ENCODE results near the gene CIB4. TPM values are rescaled to one million over a fixed set of nuclear protein-coding genes. Genes with fewer than 3 reads are reported as not detected.

Gene CIB4
- total and polyA plus RNA-seq, 7 donors: not detected

DNA sequence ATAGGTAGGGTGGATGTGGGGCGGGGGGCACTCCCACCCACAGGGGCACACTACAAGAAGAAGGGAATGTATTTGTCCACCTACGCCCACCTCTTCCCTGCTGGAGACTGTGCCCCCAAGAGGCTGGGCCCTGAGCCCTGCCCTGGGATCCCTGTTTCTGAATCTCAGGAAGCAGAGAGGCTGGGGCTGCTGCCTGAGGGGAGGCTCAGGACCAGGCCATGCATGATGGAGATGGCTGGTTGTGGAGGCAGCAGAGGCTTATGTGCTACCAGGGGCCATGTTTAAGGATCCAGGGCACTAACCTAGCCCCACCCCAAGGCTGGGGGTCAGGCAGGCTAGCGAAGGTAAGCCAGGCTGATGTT, 82.1 kb downstream of the CIB4 start:
- TF ChIP-seq, protein P1, sequence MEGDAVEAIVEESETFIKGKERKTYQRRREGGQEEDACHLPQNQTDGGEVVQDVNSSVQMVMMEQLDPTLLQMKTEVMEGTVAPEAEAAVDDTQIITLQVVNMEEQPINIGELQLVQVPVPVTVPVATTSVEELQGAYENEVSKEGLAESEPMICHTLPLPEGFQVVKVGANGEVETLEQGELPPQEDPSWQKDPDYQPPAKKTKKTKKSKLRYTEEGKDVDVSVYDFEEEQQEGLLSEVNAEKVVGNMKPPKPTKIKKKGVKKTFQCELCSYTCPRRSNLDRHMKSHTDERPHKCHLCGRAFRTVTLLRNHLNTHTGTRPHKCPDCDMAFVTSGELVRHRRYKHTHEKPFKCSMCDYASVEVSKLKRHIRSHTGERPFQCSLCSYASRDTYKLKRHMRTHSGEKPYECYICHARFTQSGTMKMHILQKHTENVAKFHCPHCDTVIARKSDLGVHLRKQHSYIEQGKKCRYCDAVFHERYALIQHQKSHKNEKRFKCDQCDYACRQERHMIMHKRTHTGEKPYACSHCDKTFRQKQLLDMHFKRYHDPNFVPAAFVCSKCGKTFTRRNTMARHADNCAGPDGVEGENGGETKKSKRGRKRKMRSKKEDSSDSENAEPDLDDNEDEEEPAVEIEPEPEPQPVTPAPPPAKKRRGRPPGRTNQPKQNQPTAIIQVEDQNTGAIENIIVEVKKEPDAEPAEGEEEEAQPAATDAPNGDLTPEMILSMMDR (IDR thresholded peaks at IDR 0.05): no peak
- TF ChIP-seq POLR2AphosphoS5 (IDR thresholded peaks at IDR 0.05): no peak
- TF ChIP-seq EP300 (IDR thresholded peaks at IDR 0.05): no peak
- no peak for TF ChIP-seq POLR2A (IDR thresholded peaks at IDR 0.05)
- Histone ChIP-seq H3K4me1 (peaks cover 0 to 16% (median 13%) of the 10 kb centered on the region in 4 donors), H3K27me3 (peaks cover 0 to 50% (median 12%) of the 10 kb centered on the region in 3 donors), H3K4me3 (no peak overlapping the region), H3K27ac (no peak overlapping the region), H3K36me3 (no peaks in the 10 kb centered on the region), H3K9me3 (no peaks in the 10 kb centered on the region)
- 86 to 88% methylated on average over 3 of the region's 3 CpGs for WGBS, 2 donors
- intact Hi-C loops (cut with DNase I): no loop called here
- DNase-seq: peak; percentile 40

DNA sequence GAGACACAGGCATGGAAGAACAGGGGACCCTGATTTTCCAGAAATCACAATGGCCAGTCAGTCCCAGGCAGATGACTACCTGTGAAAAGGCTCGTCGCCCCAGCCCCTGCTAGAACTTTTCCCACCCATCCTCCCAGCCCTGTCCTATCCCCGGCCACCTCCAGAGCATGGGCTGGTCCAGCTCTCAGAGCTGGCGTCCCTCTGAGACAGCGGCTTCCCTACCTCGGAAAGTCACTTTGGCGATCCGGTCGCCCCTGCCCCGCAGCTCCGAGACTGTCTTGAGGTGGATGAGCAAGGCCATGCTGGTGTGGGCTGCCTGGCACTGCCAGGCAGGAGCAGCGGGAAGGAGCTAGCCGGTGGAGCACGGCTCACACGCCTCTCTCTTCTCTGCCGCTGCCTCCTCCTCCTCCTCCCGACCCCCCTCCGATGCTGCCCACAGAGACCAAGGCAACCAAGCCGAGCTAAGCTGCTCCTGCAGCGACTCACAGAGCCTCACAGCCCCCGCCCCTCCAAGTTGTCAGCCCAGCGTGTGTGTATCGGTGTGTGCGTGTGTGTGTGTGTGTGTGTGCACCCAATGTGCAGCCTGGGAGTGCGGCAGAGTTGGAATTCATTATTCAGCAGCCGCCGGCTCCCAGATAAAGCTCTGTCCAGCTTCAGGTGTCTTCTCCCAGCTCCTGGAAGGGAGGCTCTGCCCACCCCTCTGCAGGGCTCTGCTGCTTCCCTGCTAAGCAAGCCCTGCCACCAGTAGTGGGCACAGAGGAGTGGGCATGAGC, 82.7 kb downstream of the CIB4 start:
- peak; percentile 62 for DNase-seq
- Histone ChIP-seq H3K9me3 (no peaks in the 10 kb centered on the region), H3K4me3 (no peak overlapping the region), H3K27ac (no peak overlapping the region), H3K27me3 (peaks cover 0 to 50% (median 12%) of the 10 kb centered on the region in 3 donors), H3K4me1 (peaks cover 0 to 14% (median 12%) of the 10 kb centered on the region in 4 donors), H3K36me3 (no peaks in the 10 kb centered on the region)
- intact Hi-C loops (cut with DNase I): no loop called here
- WGBS, 2 donors: 34% methylated on average over 27 of the region's 27 CpGs
- TF ChIP-seq, protein P1 (IDR thresholded peaks at IDR 0.05): no peak
- TF ChIP-seq EP300 (IDR thresholded peaks at IDR 0.05) (no peak), POLR2AphosphoS5 (IDR thresholded peaks at IDR 0.05) (no peak), POLR2A (IDR thresholded peaks at IDR 0.05) (no peak)

DNA sequence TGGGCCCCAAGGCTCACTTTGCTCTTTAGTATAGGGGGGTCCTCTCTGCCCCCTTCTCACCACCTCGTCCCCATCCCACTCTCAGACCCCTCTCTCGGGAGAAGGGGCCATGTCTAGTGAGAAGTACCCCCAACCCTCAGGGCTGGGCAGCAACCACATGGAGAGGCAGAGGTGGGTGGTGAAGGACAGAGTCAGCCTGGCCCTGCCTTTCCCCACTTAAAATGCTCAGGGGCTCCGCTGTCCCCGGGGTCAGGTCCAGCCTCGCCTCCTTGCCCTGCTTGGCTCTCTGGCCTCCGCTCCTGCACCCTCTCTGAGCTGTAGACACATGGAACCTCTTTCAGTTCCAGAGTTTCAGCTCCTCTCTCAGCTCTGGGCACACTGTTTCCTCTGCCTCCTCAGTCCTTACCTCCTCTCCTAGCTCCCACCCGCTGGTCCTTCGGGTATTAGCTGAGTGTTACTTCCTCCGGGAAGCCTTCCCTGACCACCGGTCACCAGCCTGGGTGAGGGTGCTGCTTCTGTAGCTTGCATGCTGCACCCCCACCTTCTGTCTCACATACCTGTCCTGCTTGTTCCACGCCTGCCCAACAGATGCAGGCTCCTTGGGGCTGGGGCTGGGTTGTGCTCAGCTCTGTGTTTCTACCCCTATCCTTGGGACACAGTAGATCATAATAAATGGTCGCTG, 83.8 kb downstream of the CIB4 start:
- no peak overlapping the region for H3K4me3 ChIP-seq
- peaks cover 0 to 4% (median 3%) of the 10 kb centered on the region in 4 donors for H3K4me1 ChIP-seq
- H3K36me3 ChIP-seq: no peaks in the 10 kb centered on the region
- intact Hi-C loops (cut with DNase I): no loop called here
- no peaks in the 10 kb centered on the region for H3K9me3 ChIP-seq
- TF ChIP-seq EP300 (IDR thresholded peaks at IDR 0.05) (no peak), POLR2A (IDR thresholded peaks at IDR 0.05) (no peak), POLR2AphosphoS5 (IDR thresholded peaks at IDR 0.05) (no peak)
- TF ChIP-seq, protein P1 (IDR thresholded peaks at IDR 0.05): no peak
- no peak overlapping the region for H3K27ac ChIP-seq
- H3K27me3 ChIP-seq: peaks cover 0 to 43% (median 12%) of the 10 kb centered on the region in 3 donors
- DNase-seq: peak; percentile 47
- WGBS, 2 donors: 87% methylated on average over 12 of the region's 12 CpGs

DNA sequence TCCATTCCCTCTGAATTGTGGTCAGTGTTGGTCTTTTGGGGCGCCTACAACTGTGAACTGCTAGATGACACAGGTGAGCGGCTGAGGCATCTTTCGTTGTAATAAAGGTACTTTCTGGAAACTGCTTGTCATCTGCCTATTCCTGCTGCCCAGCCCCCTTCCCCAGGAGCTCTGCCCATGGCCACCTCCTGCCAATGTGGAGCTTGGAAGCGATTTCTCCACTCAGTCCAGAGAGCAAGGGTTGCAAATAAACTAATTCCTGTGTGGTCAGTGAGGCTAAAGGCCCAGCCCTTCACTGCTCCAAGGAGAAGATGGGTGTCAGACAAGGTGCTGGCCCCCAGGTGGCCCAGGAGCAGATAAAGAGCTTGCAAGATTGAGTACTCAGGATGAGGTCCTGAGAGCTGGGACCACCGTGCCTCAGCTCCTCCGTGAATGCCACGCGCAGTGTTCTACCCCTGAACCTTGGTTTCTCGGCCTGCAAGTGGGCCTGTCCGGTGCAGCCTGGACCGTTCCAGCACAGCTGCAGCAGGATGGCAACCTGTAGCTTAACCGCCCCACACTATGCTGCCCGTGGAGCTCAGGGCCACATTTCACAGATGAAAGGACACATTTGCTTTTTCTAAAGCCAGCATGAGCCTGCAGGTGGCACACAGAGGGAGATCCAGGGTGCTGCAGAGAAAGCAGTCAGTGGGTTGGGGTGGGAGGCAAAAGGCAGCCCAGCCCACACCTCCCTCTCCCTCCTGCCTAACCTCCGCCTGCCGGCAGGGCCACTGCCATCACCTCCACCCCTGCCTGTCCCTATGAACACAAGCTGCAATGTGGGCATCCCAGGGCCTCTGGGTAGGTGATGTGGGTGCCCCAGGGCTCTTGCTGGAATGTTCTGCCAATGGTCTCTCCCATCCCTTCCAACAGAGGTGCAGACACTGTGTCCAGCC, 84.6 kb downstream of the CIB4 start:
- H3K36me3 ChIP-seq: no peaks in the 10 kb centered on the region
- intact Hi-C loops (cut with DNase I): no loop called here
- TF ChIP-seq EP300 (IDR thresholded peaks at IDR 0.05) (no peak), POLR2AphosphoS5 (IDR thresholded peaks at IDR 0.05) (no peak), POLR2A (IDR thresholded peaks at IDR 0.05) (no peak)
- TF ChIP-seq, protein P1 (IDR thresholded peaks at IDR 0.05): no peak
- no peak overlapping the region for H3K4me3 ChIP-seq
- WGBS, 2 donors: 89 to 90% methylated on average over 15 of the region's 15 CpGs
- no peaks in the 10 kb centered on the region for H3K4me1 ChIP-seq
- peak; percentile 46 for DNase-seq
- H3K27ac ChIP-seq: no peak overlapping the region
- H3K9me3 ChIP-seq: no peaks in the 10 kb centered on the region
- peaks cover 0 to 36% (median 12%) of the 10 kb centered on the region in 3 donors for H3K27me3 ChIP-seq

Data from sigmoid colon (tissue), 7 donors.